SK-N-MC (cell line): ENCODE results near the gene PEX10.
A peak's percentile ranks its signal among the peaks of the same experiment; 100 is the strongest.

ENCODE experiments used
- DNase-seq: peaks from one replicate; pipeline ENCODE4 v3.0.0-alpha.2; 2011; ENCODE audit warnings: low read depth, low spot score
- H3K27ac ChIP-seq: fragments of 200-600 bp; sonication (generic); 2 replicates; pipeline ENCODE4 v1.5.1; 2016; ENCODE audit warnings: mixed run types
- H3K36me3 ChIP-seq: fragments of 200-600 bp; sonication (generic); 2 replicates; pipeline ENCODE4 v1.6.1; 2017; ENCODE audit warnings: antibody characterized with exemption, low read length, mixed read lengths; ENCODE audit not compliant: insufficient read depth
- H3K4me3 ChIP-seq: fragments of 200-600 bp; sonication (generic); 2 replicates; pipeline ENCODE4 v1.5.1; 2016
- H3K9ac ChIP-seq: fragments of 200-600 bp; sonication (generic); 2 replicates; pipeline ENCODE4 v1.8.0; 2017; ENCODE audit warnings: mixed run types, mixed read lengths; ENCODE audit not compliant: insufficient read length
- H3K9me3 ChIP-seq: fragments of 200-600 bp; sonication (generic); 2 replicates; pipeline ENCODE4 v1.6.1; 2017; ENCODE audit warnings: low read depth, mild to moderate bottlenecking, antibody characterized with exemption, low read length, moderate library complexity, mixed read lengths
- EZH2 ChIP-seq: fragments of 200-600 bp; sonication (generic); IDR thresholded peaks from one replicate; pipeline ENCODE4 v1.6.1; 2017; ENCODE audit warnings: antibody characterized with exemption
- FOXP2 ChIP-seq: optimal IDR thresholded peaks from 2 replicates; pipeline ENCODE3; 2011; ENCODE audit warnings: mild to moderate bottlenecking, moderate library complexity; ENCODE audit not compliant: insufficient read depth; ENCODE audit errors: extremely low read length, control extremely low read depth
- POLR2AphosphoS5 ChIP-seq: IDR thresholded peaks from 2 replicates; pipeline ENCODE4 v1.6.1; 2012; ENCODE audit warnings: mild to moderate bottlenecking, low read depth, low read length, borderline replicate concordance

PEX10 gene

DNA sequence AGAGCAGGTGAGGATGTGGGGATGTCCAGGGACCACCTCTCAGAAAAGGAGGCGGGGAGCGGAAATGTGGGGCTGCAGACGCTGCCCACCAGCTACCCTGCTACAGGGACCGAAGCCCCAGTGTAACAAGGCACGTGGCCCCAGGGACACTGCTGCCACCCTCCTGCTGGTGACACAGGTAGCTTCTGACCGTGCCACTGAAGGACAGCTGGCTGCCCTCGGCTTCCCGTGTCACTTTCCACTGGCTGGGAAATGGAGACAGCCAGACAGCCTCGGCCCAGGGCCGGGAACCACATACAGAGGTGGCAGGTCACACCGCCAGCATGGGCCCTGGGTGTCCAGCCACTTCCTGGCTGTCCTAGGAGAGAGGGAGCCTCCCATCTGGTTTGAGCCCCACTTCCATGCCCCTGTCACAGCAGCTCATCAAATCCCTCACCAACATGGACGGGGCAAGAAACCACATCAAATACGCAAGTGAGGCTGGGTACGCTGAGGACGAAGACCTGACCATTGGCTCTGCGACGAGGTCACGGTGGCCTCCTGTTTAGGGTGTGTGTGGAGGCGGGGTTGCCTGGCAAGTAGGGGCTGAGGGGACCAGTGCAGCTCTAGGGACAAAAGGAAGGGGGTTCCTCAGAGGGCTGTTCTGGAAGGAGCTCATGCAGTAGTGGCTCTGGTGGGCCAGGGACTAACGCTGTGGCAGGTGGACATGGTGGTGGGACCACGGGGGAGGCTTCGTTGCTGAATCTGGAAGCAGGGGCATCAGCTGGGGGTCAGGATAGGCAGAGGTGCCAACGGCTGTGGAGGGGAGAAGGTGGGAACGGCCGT, 5.0 kb downstream of the PEX10 start:
- Histone ChIP-seq H3K4me3 (no peak overlapping the region), H3K36me3 (peaks cover 28% of the 10 kb centered on the region), H3K9ac (no peak overlapping the region)

DNA sequence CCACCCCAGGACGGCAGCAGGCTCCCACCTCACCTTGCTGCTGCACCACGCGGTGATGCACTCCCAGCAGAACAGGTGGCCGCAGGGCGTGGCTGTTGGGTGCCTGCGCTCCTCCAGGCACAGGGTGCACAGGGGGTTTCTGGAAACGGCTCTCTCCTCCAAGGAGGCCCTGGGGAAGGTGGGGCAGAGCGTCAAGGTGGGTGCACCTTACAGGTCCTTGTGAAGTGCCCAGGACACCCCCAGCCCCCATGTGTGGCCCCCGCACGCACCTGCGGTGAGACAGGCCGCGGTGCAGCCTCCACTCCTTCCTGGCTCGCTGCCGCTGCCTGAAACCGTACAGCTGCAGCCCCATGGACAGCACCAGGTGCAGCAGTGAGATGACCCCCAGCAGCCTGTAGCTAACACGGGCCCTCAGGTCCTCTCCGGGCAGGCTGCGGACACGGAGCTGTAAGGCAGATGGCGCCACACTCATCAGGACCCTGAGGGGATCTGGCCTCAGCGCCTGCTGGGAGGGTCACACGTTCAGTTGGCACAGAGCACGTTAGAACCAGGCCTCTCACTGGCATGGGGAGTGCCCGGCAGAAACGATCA, 5.8 kb downstream of the PEX10 start:
- peaks cover 36% of the 10 kb centered on the region for H3K36me3 ChIP-seq
- H3K9me3 ChIP-seq = no peaks in the 10 kb centered on the region
- H3K27ac ChIP-seq = no peak overlapping the region
- no peak overlapping the region for H3K4me3 ChIP-seq
- TF ChIP-seq POLR2AphosphoS5 (no peak; the same call in 1 of the 2 replicates), EZH2 (no peak), FOXP2 (no peak)
- no peak for DNase-seq
- no peak overlapping the region for H3K9ac ChIP-seq

More for the DNA sequence above, 5.0 kb downstream of the PEX10 start:
- no peak for DNase-seq
- no peaks in the 10 kb centered on the region for H3K9me3 ChIP-seq
- no peak overlapping the region for H3K27ac ChIP-seq
- TF ChIP-seq POLR2AphosphoS5 = no peak
- no peak for TF ChIP-seq FOXP2
- TF ChIP-seq EZH2 = no peak

DNA sequence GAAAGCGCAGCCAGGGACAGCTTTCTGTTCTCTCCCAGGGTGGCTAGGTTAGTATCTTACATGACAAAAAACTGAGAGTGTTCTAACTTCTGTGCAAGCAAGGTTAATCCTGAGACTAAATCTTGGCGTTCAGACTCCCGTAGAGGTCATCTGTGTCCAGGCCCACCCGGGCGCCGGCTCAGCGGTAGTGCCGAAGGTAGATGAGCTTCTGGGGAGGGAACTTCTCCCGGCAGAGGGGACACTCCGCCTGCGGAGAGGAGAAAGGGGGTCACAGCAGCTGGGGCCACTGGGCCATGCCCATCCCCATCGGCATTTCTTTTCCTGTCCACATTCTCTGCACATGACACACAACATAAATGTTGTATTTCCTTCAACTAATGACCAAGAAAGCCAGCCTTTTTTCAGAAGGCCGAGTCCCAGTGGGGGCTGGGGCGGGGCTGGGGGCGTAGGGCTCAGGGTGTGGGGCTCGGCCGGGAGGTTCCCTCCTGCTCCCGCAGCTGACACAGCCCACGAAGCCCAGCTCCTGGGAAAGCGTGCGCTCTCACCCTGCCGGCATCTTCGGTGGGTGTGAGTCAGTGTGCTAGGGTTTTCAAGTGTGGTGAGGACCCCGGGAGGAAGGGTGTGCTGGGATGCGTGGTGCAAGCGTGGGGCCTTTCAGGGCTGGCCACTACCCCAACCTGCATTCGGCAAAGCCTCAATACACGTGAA, 6.6 kb downstream of the PEX10 start:
- no peak overlapping the region for H3K9ac ChIP-seq
- no peaks in the 10 kb centered on the region for H3K9me3 ChIP-seq
- TF ChIP-seq POLR2AphosphoS5 = no peak; the same call in 1 of the 2 replicates
- TF ChIP-seq FOXP2 = no peak
- no peak for TF ChIP-seq EZH2
- H3K27ac ChIP-seq = peak overlapping the region; percentile 62; the same call in 1 of the 2 replicates
- DNase-seq = no peak
- H3K4me3 ChIP-seq = no peak overlapping the region
- H3K36me3 ChIP-seq = peaks cover 40% of the 10 kb centered on the region

DNA sequence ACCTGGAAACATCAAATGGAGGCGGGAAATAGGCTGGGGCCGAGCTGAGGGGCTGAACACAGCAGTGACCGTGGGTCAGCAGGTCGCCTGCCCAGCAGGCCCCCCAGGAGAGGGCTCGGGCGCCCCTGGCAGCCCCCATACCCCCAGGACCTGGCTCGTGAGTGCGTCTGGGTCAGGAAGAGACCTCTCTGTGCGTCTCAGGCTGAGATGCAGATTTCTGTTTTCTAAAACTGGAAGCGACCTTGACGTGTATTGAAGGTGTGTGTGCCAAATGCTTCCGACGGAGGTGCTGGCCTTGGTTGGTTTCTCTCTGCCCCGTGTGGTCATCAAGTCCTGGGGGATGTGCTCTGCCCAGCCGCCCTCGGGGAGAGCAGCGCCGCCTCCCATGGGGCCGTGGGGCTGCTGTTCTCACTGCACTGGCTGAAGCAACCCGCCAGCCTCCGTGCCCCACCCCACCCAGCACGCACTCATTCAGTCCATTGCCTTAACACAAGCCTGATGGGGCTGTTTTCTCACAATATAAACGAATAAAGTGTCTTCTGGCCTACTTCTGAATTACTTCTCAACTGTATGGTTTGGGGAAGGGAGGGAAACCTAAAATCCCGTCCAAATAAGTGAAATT, 7.4 kb downstream of the PEX10 start:
- peaks cover 44% of the 10 kb centered on the region for H3K36me3 ChIP-seq
- no peak overlapping the region for H3K4me3 ChIP-seq
- peak; percentile 19; the same call in 1 of the 2 replicates for TF ChIP-seq POLR2AphosphoS5
- TF ChIP-seq FOXP2 = no peak
- no peak for TF ChIP-seq EZH2
- peak overlapping the region; percentile 26 for H3K9ac ChIP-seq
- H3K27ac ChIP-seq = peak overlapping the region; percentile 62; the same call in 1 of the 2 replicates
- H3K9me3 ChIP-seq = no peaks in the 10 kb centered on the region
- no peak for DNase-seq

DNA sequence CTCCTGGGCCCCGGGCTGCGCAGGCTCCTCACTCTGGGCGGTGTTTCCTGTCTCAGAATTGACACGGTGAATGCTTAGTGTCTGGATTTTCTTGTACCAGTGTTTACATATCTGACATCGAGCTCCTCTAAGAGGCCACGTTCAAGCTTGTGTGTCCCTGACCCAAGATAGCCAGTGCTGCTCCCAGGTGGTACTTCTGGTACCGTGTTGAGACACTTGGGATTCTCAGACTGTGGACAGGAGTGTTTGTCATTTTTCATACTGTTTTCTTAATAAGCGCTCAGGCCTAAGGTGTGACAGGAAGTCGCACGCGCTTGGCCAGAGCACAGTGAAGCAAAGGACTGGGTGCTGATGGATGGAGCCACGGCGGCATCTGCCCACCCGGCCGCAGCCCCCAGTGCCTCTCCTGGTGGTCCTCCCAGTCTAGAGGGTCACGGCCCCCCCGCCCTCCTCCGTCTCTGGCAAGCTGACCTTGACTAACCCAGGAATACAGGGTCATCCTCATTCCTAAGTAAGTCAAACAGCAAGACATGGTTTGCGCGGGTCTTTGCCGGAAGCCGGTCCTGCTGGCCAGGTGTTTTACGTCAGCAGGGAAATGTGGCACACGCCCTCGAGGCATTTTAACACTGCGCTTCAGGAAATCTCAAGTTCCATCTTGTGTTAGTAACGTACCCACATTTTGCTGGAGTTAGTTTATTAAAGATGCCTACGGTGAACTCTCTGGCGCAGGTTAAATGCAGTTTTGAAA, 8.0 kb downstream of the PEX10 start:
- peaks cover 51% of the 10 kb centered on the region for H3K36me3 ChIP-seq
- H3K27ac ChIP-seq = peak overlapping the region; percentile 60; the same call in 1 of the 2 replicates
- TF ChIP-seq POLR2AphosphoS5 = peak; percentile 7; the same call in 1 of the 2 replicates
- TF ChIP-seq EZH2 = no peak
- DNase-seq = no peak
- no peaks in the 10 kb centered on the region for H3K9me3 ChIP-seq
- peak overlapping the region; percentile 12 for H3K9ac ChIP-seq
- no peak overlapping the region for H3K4me3 ChIP-seq

DNA sequence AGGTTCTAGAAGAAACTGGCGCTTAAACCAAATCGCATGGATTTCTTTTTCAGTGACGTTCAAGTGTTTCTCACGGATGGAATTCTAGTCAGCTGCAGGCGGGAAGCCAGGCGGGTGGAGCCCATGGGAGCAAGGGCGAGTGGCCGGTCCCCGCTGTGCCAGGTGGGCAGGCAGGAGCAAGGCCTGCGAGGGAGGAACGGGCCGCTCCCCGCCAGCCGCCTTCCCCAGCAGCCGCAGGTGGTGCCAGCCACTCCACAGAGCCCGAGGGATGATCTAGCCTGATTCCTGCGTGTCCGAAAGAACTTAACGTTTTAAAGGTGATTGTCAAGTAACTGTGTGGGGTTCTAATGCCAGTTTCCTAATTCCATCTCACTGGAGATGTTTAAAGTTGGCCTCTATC, 9.1 kb downstream of the PEX10 start:
- Histone ChIP-seq H3K9me3 (no peaks in the 10 kb centered on the region), H3K36me3 (peaks cover 59% of the 10 kb centered on the region)
- TF ChIP-seq EZH2 (no peak), POLR2AphosphoS5 (no peak), FOXP2 (no peak)

DNA sequence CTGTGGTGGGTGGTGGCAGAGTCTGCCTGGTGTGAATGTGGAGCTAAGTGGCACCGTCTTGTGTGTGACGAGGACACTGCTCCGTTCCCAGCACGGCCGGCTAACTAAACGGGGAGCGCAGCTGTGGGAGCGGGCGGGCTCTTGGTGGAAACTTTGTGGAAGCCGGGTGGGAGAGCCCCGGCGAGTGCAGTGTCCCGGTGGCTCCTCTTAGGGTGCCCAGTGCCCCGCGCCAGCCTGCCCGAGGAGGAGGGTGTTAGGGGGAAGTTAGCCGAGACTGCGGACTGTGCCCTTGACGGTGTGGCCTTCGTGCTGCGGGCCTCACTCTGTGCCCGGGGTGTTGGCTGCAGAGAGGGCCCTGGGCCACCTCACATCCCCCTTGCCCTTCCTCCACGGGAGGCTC, 9.9 kb downstream of the PEX10 start:
- peaks cover 63% of the 10 kb centered on the region for H3K36me3 ChIP-seq
- H3K27ac ChIP-seq = no peak overlapping the region
- no peak overlapping the region for H3K4me3 ChIP-seq
- DNase-seq = no peak
- no peaks in the 10 kb centered on the region for H3K9me3 ChIP-seq
- TF ChIP-seq FOXP2 (no peak), POLR2AphosphoS5 (no peak), EZH2 (no peak)
- H3K9ac ChIP-seq = no peak overlapping the region

More for the DNA sequence above, 9.1 kb downstream of the PEX10 start:
- Histone ChIP-seq H3K4me3 (no peak overlapping the region), H3K27ac (peak overlapping the region; percentile 23; the same call in 1 of the 2 replicates), H3K9ac (no peak overlapping the region)
- DNase-seq = no peak
